Measurements from ENCODE around the gene FOCAD.

GRCh38 chr9:21031808-21032183, 347.7 kb downstream of the FOCAD start:
- no peak for TF ChIP-seq POLR2A (IDR thresholded peaks at IDR 0.05)
- TF ChIP-seq CTCF (IDR thresholded peaks at IDR 0.05), result no peak
